PFSK-1 (cell line): ENCODE results near the gene TNRC18.

Experiments used
- POLR2AphosphoS5 ChIP-seq: IDR thresholded peaks from 2 replicates; pipeline ENCODE4 v1.6.1; 2012; ENCODE audit warnings: low read depth, mild to moderate bottlenecking, control low read depth, low read length, moderate library complexity
- TAF1 ChIP-seq: IDR thresholded peaks from 2 replicates; pipeline ENCODE4 v1.6.1; 2012; ENCODE audit warnings: low read length, control low read depth, borderline replicate concordance; ENCODE audit not compliant: insufficient read depth

DNA sequence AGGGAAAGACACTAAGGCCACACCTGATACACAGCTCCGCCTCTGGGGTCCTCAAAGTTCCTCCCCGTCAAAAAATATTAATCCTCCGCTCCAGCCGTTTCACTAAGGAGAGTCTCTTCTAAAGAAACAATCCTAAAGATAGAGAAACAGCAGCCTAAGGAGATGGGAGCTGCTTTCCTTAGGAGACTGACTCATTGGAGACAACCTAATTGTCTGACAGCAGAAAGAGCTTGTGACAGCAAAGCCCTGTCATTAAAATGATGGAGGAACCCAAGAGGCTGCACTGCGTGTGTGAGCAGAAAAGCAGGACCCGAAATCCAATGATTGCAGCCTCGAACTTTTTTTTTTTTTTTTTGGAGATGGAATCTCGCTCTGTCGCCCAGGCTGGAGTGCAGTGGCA lies 44.0 kb upstream of the TNRC18 start:
- TF ChIP-seq POLR2AphosphoS5 (no peak), TAF1 (no peak)
